ENCODE results near the gene LPIN2.
"Not testable (repeated sequence)": the region's sequence is repeated elsewhere in the genome, so short reads cannot be mapped to it uniquely, and the experiment has no call there.

LPIN2 gene, protein sequence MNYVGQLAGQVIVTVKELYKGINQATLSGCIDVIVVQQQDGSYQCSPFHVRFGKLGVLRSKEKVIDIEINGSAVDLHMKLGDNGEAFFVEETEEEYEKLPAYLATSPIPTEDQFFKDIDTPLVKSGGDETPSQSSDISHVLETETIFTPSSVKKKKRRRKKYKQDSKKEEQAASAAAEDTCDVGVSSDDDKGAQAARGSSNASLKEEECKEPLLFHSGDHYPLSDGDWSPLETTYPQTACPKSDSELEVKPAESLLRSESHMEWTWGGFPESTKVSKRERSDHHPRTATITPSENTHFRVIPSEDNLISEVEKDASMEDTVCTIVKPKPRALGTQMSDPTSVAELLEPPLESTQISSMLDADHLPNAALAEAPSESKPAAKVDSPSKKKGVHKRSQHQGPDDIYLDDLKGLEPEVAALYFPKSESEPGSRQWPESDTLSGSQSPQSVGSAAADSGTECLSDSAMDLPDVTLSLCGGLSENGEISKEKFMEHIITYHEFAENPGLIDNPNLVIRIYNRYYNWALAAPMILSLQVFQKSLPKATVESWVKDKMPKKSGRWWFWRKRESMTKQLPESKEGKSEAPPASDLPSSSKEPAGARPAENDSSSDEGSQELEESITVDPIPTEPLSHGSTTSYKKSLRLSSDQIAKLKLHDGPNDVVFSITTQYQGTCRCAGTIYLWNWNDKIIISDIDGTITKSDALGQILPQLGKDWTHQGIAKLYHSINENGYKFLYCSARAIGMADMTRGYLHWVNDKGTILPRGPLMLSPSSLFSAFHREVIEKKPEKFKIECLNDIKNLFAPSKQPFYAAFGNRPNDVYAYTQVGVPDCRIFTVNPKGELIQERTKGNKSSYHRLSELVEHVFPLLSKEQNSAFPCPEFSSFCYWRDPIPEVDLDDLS

DNA sequence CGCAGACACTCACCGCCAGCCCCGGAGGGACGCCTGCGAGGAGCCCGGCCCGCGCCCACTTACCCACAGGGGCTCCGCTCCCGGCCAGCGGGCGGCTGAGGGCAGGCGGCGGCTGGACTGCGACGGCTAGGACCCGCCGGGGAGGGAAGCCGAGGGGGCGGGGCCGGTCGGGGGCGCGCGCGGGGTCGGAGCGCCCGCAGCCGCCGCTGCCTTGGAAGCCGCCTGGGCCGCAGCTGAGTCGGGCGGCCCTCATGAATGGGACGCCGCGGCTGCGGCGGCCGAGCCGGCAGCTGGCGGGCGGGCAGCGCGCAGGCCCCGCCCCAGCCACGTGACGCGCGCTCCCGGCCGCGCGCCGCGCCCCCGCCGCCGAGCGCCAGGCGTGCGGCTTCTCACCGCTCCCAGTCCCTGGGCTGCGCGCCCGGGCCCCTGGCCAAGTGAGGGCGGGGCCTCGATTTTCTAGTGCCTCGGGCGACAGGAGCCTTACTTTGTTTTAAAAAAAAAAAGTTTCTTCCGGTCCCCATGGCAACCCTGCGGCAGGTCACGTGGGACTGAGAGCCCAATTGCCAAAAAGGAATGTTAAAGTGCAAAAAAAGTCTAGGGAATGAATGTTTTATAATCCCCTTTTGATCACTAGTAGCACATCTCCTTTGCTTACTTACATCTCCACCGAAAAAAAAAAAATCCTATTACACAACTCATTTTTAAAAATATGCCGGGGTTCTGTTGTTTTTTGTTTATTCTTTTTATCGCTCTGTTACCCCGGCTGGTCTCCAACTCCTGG lies at the start of gene LPIN2:
Gene LPIN2, minus strand, starts transcription at position 121 of the 781 bp plus-strand sequence. CDS start 52,304 bp downstream, outside the sequence.
- no peak for FAIRE-seq

DNA sequence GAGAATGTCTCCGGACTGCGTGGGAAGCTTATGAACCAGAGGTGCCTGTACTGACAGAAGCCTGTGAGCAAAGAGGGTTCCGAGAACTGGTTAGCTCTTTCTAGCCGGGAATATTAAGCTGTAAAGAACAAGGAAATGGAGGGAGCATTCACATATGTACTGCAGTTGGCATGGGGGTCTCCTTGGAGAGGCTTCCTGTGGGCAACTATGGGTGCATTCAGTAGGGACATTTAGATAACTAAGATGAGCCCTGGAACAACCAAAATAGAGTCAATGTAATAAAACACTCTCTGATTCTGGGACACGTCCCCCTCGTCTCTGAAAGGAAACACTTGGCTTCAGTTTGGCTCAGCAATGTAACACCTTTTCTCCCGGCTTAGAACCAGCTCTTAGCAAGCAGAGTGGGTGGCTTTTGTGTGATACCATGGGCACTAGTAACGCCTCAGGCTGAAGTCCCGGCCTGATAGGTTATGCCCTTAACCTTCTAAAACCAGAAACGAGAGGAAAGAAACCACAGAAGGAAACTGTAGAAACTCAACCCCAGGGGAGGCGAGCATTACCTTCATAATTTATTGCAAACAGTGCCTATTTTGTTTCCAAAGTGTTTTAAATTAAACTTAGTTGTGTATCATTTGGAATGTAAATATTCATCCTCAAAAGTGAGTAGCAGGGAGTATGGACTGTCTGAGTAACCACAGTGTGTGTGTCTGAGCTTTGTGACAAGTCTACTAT lies 48.8 kb upstream of the LPIN2 start:
- no peak for FAIRE-seq

DNA sequence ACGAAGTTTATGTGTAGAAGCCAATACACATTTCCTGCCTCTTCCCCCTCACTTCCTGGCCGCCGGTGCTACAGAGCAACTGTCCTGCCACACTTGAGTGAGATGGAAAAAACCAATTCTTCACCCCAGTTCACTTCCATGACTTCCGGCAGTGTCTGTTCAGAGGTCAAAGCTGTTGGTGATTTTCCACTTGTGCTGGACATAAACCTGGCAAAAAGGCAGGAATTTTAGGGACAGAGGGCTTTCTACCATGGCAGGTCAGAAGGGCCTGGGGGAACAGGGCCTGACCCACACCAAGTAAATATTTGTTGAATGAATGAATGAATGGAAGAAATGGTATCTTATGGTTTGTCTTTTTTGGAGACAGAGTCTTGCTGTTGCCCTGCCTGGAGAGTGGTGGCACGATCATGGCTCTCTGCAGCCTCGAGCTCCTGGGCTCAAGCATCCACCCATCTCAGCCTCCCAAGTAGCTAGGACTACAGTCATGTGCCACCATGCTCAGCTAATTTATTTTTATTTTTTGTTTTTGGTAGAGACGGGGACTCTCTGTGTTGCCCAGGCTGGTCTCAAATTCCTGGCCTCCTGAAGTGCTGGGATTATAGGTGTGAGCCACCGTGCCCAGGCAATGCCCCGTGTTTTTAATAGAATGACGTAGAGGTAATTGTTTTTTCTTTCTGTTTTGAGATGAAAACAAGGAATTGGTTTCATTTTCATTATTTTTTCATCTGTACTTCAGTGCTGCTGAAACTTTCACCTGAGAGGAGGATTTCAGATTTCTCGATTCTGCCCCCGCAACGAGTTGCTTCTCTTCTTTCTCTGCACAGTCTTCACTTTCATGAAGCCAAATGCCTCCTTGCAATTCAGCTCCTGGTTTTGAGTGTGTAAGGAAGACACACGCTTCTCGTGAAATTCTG lies 48.0 kb upstream of the LPIN2 start:
- FAIRE-seq = no peak

DNA sequence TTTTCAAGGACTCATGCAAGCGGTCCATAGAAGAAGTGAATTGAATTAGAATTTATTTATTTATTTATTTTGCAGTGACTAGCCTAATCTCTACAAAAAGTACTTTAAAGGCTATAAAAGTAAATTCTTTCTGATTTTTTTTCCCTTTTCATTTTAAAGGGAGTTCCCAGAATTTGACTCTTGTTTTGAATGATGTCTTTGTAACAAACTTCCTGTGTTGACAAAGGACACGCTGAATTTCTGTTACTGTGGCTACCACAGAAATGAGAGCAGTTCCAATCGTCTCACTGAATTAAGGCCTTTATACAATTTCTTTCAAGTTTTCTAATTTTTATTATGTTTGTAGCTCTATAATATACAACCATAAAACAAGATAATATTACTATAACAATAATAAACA lies 46.3 kb upstream of the LPIN2 start:
- no peak for FAIRE-seq

DNA sequence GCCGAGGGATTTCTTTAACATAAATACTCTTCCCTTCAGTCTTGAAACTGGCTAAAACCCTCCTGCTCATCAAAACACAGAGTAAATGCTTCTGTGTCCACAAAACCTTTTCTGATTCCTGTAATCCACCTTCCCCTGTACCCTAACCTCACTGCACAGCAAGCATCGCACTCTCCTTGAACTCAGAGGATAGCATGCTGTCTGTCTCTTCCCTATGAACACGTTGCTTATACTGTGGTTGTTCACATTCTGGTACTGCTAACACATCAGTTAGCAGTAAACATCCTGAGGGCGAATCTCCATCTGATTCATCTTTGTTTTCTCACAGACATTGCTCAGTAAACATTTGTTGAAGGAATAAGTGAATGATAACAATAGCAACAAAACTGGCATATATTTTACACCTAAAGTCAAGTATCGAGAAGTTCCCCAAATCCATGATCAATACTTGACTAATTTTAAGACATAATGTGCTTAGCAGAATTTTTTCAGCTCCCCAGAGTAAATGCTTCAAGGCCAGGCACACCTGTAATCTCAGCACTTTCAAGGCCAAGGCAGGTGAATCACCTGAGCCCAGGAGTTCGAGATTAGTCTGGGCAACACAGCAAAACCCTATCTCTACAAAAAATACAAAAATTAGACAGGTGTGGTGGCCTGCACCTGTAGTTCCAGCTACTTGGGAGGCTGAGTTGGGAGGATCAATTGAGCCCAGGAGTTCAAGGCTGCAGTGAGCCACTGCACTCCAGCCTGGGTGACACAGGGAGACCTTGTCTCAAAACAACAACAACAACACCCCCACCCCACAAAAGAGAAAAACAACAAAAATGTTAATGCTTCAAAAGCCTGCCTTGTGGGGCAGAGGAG lies 45.6 kb upstream of the LPIN2 start:
- FAIRE-seq = no peak

DNA sequence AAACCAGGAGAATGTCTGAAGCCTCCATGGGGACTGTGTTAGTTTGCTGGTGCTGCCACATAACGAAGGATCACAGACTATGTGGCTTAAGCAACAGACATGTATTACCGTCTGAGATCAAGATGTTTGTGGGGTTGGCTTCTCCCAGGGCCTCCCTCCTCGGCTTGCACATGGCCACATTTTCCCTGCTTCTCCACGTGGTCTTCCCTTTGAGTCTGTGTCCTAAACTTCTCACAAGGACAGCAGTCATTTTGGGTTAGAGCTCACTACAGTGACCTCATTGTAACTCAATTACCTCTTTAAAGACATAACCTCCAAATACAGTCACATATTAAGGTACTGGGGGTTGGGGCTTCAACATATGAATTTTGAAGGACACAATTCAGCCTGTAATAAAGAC lies 44.6 kb upstream of the LPIN2 start:
- FAIRE-seq = no peak

DNA sequence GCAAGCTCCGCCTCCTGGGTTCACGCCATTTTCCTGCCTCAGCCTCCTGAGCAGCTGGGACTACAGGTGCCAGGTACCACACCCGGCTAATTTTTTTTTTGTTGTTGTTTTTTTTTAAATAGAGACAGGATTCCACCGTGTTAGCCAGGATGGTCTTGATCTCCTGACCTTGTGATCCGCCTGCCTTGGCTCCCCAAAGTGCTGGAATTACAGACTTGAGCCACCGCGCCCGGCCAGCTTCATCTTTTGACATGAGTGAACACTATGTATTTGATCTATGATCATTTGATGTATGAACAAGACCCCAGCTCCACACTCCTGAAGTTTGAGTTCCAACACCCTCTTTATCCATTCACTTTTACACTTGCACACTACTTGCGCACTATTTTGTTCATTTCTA lies 43.4 kb upstream of the LPIN2 start:
- no peak for FAIRE-seq

DNA sequence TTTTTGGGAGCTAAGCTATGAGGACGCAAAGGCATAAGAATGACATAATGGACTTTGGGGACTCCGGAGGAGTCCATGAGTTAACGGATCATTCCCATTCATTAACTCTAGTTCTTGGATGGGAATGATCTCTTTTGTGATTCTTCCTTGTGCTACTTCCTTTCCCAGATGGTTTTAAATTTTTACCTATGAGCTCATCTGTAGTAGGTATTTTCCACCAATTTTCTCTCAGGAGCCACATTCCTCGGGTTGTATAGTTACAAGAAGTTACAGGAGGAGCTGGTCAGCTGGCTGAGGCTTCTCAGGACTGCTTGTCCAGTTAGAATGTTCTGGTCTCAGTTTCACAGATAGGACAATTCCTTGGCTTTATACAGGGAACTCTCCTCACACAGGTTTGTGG lies 42.9 kb upstream of the LPIN2 start:
- no peak for FAIRE-seq

DNA sequence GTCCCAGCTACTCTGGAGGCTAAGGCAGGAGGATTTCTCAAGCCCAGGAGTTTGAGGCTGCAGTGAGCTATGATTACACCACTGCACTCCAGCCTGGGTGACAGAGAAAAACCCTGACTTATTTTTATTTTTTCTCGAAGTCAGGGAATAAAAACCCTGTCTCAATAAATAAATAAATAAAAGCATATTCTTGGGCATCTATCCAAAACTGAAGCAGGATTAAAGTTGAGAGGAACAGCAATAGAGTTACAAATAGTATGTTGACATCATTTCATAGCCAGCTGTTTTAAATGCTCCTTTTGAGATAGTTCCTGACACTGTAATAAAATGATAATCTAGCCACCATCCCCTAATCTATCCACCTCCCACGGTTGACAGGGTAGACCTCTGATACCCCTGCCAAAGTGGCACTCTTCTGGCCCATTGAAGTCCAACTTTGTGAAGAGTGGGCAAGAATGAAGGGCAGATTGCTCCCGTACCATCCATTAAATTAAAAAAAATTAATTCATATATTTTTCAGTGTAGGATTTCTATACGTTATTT lies 42.3 kb upstream of the LPIN2 start:
- FAIRE-seq = no peak

DNA sequence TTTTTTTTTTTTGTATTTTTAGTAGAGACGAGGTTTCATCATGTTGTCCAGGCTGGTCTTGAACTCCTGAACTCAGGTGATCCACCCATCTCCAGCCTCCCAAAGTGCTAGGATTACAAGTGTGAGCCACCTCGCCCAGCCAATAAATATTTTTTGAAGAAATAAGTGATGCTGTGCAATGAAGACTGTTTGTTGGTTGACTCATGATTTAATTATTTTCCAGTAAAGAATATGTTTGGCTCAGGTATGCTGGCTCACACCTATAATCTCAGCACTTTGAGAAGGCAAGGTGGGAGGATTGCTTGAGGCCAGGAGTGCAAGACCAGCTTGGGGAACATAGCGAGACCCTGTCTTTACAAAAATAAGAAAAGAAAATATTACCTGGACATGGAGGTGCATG lies 41.8 kb upstream of the LPIN2 start:
- no peak for FAIRE-seq

DNA sequence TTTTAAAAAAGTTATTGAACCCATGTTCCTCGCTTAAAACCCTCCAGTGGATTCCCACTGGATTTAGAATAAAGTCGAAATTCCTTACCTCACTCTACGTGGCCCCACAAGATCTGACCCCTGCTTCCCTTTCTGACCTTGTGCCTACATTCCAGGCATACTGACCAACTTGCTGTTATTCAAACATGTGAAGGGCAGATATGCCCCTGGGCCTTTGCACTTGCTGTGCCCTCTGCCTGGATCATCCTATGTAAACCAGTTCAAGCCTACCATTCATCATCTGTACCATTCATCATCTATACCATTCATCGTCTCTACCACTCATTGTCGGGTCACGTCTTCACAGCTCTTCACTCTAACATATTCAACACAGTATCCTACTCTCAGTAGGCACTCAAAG lies 41.3 kb upstream of the LPIN2 start:
- FAIRE-seq = no peak

DNA sequence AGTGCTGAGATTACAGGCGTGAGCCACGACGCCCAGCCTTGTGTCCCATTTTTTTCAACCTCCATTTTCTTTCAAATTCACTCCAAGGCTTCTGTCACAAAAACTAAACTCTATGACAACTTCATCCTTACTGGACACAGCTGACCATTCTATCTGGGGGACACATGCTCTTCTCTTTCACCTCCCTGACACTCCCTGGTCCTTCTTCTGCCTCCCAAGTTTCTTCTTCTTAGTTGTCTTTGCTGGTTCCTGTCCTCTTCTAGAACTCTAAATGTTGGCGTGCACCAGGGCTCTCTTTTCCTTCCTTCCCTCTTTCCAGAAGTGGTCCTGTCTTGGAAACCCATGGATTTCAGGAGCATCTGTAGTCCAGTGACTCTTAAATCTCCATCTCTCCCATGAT lies 40.1 kb upstream of the LPIN2 start:
- no peak for FAIRE-seq

DNA sequence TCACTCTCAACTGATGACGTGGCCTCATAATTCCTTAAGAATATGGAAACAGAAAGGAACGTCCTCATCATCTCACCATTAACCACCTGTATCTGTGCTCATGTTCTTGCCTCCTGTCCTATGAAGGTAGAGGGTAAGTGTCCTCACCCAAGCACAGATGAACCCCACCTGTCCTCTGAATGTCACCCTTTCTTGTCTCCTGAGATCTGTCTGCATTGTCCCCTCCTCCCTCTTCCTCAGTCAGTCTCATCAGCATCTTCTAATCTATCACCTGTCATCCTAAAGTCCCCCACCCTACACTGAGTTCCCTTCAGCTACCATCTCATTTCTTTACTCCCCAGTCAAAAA lies 39.4 kb upstream of the LPIN2 start:
- no peak for FAIRE-seq

DNA sequence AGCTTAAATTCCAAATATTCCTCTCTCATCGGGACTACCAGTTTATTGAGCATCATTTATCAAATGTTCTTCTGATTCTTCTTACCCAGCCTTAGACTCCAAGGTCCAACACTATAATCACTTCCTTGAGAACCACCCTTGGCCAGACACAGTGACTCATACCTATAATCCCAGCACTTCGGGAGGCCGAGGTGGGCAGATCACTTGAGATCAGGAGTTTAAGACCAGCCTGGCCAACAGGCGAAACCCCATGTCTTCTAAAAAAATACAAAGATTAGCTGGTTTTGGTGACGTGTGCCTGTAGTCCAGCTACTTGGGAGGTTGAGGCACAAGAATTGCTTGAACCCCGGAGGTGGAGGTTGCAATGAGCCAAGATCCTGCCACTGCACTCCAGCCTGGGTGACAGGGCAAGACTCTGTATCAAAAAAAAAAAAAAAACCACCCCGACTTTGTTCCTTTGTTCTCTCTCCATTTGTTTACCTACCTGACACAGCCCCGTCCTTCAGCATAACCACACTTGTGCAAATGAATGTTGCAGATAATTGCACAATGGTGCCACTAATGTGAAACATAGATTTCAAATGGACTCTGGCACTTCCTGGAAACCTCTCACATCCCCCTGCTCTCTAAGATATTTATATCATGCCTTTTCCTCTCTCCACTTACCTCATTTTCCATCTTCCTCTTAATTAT lies 38.9 kb upstream of the LPIN2 start:
- FAIRE-seq = no peak

DNA sequence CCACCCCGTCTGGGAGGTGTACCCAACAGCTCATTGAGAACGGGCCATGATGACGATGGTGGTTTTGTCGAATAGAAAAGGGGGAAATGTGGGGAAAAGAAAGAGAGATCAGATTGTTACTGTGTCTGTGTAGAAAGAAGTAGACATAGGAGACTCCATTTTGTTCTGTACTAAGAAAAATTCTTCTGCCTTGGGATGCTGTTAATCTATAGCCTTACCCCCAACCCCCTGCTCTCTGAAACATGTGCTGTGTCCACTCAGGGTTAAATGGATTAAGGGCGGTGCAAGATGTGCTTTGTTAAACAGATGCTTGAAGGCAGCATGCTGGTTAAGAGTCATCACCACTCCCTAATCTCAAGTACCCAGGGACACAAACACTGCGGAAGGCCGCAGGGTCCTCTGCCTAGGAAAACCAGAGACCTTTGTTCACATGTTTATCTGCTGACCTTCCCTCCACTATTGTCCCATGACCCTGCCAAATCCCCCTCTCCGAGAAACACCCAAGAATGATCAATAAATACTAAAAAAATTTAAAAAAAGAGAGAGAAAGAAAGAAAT lies 37.0 kb upstream of the LPIN2 start:
- not testable (repeated sequence) for FAIRE-seq

DNA sequence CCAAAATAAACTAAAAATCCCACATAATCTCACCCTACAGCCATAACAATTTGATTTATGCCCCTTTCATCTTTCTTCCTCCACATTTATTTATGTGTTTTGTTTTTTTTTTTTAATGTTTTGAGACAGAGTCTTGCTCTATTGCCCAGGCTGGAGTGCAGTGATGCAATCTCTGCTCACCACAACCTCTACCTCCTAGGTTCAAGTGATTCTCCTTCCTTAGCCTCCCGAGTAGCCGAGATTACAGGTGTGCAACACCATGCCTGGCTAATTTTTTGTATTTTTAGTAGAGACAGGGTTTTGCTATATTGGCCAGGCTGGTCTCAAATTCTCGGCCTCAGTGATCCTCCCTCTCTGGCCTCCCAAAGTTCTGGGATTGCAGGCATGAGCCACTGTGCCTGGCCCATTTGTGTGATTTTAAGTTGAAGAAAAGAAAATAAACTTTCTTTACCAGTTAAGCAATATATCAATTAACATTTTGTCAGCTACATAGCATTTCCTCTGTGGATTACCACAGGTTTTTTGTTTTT lies 35.9 kb upstream of the LPIN2 start:
- FAIRE-seq = no peak

DNA sequence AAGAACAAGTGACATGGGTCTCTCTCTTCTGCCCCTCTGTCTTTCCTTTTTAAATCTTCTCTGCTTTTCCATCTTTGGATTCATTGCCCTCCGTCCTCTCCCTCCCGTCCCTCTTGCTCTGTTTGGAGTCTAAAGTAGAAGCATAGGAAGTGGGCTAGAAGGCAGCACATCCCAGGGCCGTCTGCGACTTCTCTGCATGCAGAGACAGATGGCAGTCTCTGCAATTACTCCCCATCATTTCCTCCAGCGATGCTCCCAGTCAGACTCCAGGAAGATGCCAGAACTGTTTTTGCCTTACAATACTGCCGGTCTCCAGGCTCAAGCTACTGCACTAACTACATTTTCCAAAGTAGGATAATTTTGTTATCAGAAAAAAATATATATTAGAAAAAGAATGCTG lies 35.2 kb upstream of the LPIN2 start:
- FAIRE-seq = no peak

DNA sequence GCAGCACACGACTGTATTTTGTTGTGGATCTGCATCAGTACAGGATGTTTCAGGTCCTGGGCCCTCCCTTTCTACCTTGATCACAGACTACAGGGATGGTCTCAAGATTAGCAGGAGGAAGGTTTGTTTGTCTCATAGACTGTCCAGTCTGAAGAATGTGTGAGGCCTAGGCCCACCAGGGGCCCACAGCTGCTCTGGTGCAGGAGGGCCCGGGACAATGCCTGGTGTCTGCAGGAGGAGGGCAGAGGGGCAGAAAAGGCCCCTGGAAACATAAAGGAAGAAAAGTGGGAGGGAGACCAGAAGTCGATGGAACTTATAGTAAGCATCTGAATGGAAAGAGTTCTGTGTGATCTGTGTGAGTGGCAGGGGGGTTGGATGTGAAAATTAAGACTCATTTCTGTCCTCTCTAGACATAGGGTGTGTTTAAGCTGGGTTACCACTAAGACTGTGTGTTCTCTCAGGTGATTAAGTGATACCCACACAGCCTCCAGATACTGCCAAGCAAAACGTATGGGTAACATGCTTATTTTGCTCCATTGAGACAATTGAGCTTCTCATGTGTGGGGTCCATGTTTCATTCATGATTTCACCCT lies 33.4 kb upstream of the LPIN2 start:
- FAIRE-seq = no peak
